Muscle of back (tissue), 10 donors: Measurements from ENCODE around the gene UPF2. TPM values are rescaled to one million over a fixed set of nuclear protein-coding genes. Genes with fewer than 3 reads are reported as not detected.

Source experiments
- polyA plus RNA-seq, 10 donors: library from polyadenylated mRNA; unstranded; fragments of 120-200 nt; gene quantifications; one replicate each; pipeline ENCODE4 v1.2.1, GENCODE V29; 2013; ENCODE audit not compliant: insufficient read length in 10 of 10

Gene UPF2
- polyA plus RNA-seq, 10 donors: 15.5 to 25.5 (median 20.3) TPM

Other genes starting within 250 kb of the UPF2 start
- 1 to 10 TPM; 3.4 to 7.8 (median 4.9) TPM for gene PROSER2, start 219.5 kb downstream of the UPF2 start, polyA plus RNA-seq
- 10 to 100 TPM in 6 of 10 donors, 1 to 10 TPM in 4; 8.3 to 15.7 (median 11.5) TPM for gene DHTKD1, start 26.1 kb upstream of the UPF2 start, polyA plus RNA-seq
- gene SEC61A2, start 86.9 kb upstream of the UPF2 start, polyA plus RNA-seq: 10 to 100 TPM in 6 of 10 donors, 1 to 10 TPM in 4; 7.5 to 15.8 (median 10.9) TPM
- gene NUDT5, start 153.1 kb upstream of the UPF2 start, polyA plus RNA-seq: 10 to 100 TPM; 23.2 to 39.3 (median 26.5) TPM
- gene CDC123, start 153.4 kb upstream of the UPF2 start, polyA plus RNA-seq: 100 to 1,000 TPM in 2 of 10 donors, 10 to 100 TPM in 8; 77.4 to 103 (median 86.7) TPM